ENCODE data around the gene PRRC2C. TPM values are rescaled to one million over a fixed set of nuclear protein-coding genes. Genes with fewer than 3 reads are reported as not detected.

Gene PRRC2C
- total RNA-seq, 2 experiments from 2014 or later: 357 to 387 TPM

GRCh38 chr1:171641076-171641864 is 155.9 kb downstream of the PRRC2C start:
- intact Hi-C loops (cut with DNase I, micrococcal nuclease): loop anchor here in 1 of 2 experiments (10.0 kb wide), 1 partner anchor 84 kb away; no protein-coding TSS in a partner anchor
- H3K4me1 Mint-ChIP-seq (ENCODE audit: low read depth): peaks cover 11% of the 10 kb centered on the region
- DNase-seq (no peak), ATAC-seq (ENCODE audit: poor library complexity) (no peak)
- H3K9me3 Mint-ChIP-seq: no peaks in the 10 kb centered on the region
- peaks cover 6% of the 10 kb centered on the region for H3K4me1 ChIP-seq (ENCODE audit: insufficient read depth, low read length)
- no peak overlapping the region for H3K4me3 Mint-ChIP-seq
- no peak overlapping the region for H3K27ac Mint-ChIP-seq
- no peak overlapping the region for H3K4me3 ChIP-seq (ENCODE audit: low read length)
- no peaks in the 10 kb centered on the region for H3K27me3 ChIP-seq (ENCODE audit: control insufficient read depth in 1 of 2, insufficient read depth in 2 of 2, low read length in 2 of 2)
- H3K27me3 Mint-ChIP-seq: no peaks in the 10 kb centered on the region
- H3K36me3 ChIP-seq (ENCODE audit: insufficient read depth, low read length): no peaks in the 10 kb centered on the region
- no peak for TF ChIP-seq CTCF (IDR thresholded peaks at IDR 0.05)
- H3K9me3 ChIP-seq (ENCODE audit: control insufficient read depth in 1 of 2, insufficient read depth in 1 of 2, low read length in 2 of 2): no peaks in the 10 kb centered on the region
- H3K36me3 Mint-ChIP-seq (ENCODE audit: low read depth): no peaks in the 10 kb centered on the region
- CTCF ChIA-PET: no interaction called here
- H3K27ac ChIP-seq (ENCODE audit: low read depth in 1 of 2, low read length in 2 of 2): no peak overlapping the region
- POLR2A ChIA-PET: no interaction called here

- Histone ChIP-seq H3K27me3 (ENCODE audit: control insufficient read depth in 1 of 2, insufficient read depth in 2 of 2, low read length in 2 of 2) (no peaks in the 10 kb centered on the region), H3K4me1 (ENCODE audit: insufficient read depth, low read length) (peaks cover 6% of the 10 kb centered on the region), H3K4me3 (ENCODE audit: low read length) (no peak overlapping the region), H3K9me3 (ENCODE audit: control insufficient read depth in 1 of 2, insufficient read depth in 1 of 2, low read length in 2 of 2) (no peaks in the 10 kb centered on the region), H3K36me3 (ENCODE audit: insufficient read depth, low read length) (no peaks in the 10 kb centered on the region), H3K27ac (ENCODE audit: low read depth in 1 of 2, low read length in 2 of 2) (no peak overlapping the region)
- Mint-ChIP-seq H3K4me1 (ENCODE audit: low read depth) (peaks cover 11% of the 10 kb centered on the region), H3K27me3 (no peaks in the 10 kb centered on the region), H3K4me3 (no peak overlapping the region), H3K27ac (no peak overlapping the region), H3K9me3 (no peaks in the 10 kb centered on the region), H3K36me3 (ENCODE audit: low read depth) (no peaks in the 10 kb centered on the region)
- ATAC-seq (ENCODE audit: poor library complexity) (no peak), DNase-seq (no peak)
- POLR2A ChIA-PET: no interaction called here
- TF ChIP-seq CTCF (IDR thresholded peaks at IDR 0.05): no peak
- intact Hi-C loops (cut with DNase I, micrococcal nuclease): loop anchor here in 1 of 2 experiments (10.0 kb wide), 1 partner anchor 83 kb away; no protein-coding TSS in a partner anchor
- CTCF ChIA-PET: interaction anchor here (0.7 kb wide), 1 partner anchor 40 kb away, joined by 3 read pairs; no protein-coding TSS in a partner anchor
Observed at GRCh38 chr1:171642197-171642596, 156.9 kb downstream of the PRRC2C start.

Other genes starting within 250 kb of the PRRC2C start
- not detected for gene FMO1, start 237.0 kb upstream of the PRRC2C start, total RNA-seq
- gene FMO4, start 171.3 kb upstream of the PRRC2C start, total RNA-seq: 1 to 10 TPM in 1 of 2 experiments, under 1 TPM in 1; 0.70 to 1.1 TPM
- under 1 TPM in 1 of 2 experiments, not detected in 1; 0.14 TPM for gene MYOCOS, start 136.7 kb downstream of the PRRC2C start, total RNA-seq
- gene MYOC, start 167.2 kb downstream of the PRRC2C start, total RNA-seq: not detected

Data from CD4-positive, alpha-beta T cell (primary cell).